Ammon's horn (tissue), 1 donor: ENCODE results near the gene RNU1-4.
A peak's percentile ranks its signal among the peaks of the same experiment; 100 is the strongest.
"Not testable (repeated sequence)": the region's sequence is repeated elsewhere in the genome, so short reads cannot be mapped to it uniquely, and the experiment has no call there.

ENCODE experiments used
- DNase-seq: peaks from one replicate; pipeline ENCODE4 v3.0.0-alpha.2; 2016; ENCODE audit warnings: low spot score

Gene RNU1-4

GRCh38 chr1:16728243-16728949 is 11.9 kb upstream of the RNU1-4 start:
- DNase-seq = not testable (repeated sequence)

DNA sequence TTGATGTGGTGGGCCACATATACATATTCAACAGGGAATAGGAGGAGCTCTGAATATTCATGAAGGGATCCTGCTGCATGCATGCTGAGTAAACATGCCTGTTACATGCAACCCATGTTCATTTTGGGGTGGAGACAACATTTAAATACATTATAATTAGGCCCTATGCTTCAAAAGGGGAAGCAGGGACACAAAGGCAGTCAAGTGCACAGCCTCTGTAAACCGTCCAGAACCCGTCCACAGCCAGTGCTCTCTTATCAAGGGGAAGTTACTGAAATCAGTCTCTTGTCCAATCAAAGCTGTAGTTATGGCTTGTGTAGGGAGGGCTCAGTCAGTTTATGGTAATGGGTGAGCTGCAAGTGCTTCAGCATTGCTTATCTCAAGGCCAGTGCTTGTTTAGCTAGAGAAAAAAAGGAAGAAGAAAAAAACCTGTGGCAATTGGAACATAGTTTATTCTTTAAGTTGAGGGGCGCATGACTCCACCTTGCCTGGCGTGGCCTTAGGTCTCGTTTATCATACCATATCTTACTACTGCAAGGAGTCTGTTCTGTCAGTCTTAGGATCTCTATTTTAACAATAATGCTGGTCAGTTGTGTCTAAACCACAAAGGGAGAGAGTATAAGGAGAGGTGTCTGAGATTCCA is 7.9 kb upstream of the RNU1-4 start:
- not testable (repeated sequence) for DNase-seq

GRCh38 chr1:16741230-16741629 is 914 bp downstream of the RNU1-4 start:
- not testable (repeated sequence) for DNase-seq

DNA sequence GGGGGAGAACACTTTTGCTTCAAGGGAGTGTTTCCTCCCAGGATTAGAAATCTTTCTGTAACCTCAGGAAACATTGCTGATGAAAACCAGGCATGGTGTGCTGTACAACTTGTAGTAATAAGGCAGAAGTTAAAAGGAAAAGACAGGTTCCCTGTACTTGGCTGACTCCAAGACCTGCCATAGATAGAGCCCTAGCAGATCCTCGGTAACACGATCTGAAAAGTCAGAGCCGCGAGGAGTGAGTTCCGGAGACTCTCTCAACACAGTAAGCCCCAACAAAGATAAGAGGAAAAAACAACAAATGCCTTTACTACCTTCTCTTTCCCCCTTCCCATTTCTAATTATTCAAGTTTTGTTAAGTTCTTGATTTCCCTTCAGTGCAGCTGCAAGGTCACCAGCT is 7.3 kb downstream of the RNU1-4 start:
- not testable (repeated sequence) for DNase-seq

- DNase-seq = not testable (repeated sequence)
These were observed 8.4 kb downstream of the RNU1-4 start for GRCh38 chr1:16748710-16749109.

- not testable (repeated sequence) for DNase-seq
These were observed 9.9 kb downstream of the RNU1-4 start for GRCh38 chr1:16749910-16750888.

DNA sequence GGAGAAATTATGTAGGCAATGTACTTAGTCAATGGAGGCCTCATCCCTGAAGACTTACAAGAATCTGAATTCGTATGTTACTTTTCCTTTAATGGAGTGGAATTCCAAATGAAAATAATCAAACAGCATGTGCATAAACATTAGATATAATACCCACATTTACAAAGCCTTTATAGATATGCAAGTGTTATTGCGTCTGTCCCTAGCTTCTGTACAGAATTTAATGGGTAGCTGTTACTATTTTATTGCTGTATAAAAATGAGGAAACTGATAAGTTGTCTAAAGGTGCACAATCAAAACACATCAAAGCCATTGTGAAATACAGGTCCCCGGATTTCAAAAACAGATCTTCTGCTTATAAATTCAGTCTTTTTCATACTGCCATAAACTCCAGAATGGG is 12.5 kb downstream of the RNU1-4 start:
- not testable (repeated sequence) for DNase-seq

- not testable (repeated sequence) for DNase-seq
These were observed 15.1 kb downstream of the RNU1-4 start for GRCh38 chr1:16755385-16755784.

DNA sequence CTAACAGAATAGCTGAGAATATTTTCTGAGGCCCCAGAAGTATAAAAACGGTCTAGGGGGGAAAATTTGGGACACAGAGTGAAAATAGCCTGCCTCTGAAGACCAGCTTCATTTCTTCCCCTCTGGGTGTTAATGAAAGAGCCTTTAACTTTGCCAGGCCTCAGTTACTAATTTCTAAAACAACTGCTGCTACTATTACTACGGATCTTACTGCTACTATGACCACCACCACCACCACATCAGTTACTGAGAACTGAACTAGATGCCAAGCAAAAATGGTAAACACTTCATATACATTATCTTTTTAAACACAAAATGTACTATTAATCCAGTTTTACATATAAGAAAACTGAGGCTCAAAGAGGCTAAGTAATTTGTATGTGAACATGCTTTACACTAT is 15.6 kb downstream of the RNU1-4 start:
- DNase-seq = not testable (repeated sequence)

DNA sequence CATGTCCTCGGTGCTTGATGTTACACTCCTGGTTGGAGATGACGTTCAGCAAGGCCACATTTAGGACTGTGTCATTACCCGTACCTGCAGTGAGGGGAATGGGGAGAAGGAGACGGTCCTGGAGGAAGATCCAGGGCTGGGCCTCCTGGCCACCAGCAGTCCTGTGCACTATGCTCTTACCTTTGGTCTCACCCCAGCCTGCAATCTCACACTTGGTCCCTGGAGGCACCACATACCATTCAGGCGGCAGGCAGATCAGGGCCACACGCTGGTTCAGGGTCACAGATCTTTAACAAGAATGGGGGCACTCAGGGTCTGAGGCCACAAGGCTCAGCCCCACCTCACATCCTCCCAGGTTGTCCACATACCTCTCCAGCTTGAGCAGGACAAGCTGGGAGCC is 17.3 kb downstream of the RNU1-4 start:
- DNase-seq = not testable (repeated sequence)

DNA sequence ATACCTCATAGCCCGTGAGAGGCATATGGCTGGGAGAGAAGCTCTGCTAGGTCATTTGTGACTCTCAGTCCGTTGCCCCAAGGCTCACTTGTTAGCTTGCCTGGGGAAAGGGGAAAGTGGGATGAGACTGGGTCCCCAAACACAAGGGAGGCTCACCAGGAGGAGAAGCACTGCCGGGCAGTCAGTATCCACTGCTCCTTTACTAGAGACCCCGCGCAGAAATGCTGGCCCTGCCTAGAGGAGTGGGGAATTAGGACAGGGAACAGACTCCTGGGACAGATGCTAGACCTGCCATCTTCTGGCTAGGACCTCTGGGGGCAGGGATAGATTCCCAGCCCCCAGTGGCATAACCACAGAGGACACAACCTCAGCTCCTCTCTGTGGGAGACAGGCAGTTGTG is 17.7 kb downstream of the RNU1-4 start:
- not testable (repeated sequence) for DNase-seq

- not testable (repeated sequence) for DNase-seq
These were observed 18.8 kb downstream of the RNU1-4 start for GRCh38 chr1:16759041-16759493.

GRCh38 chr1:16759650-16760455 is 19.5 kb downstream of the RNU1-4 start:
- not testable (repeated sequence) for DNase-seq

GRCh38 chr1:16760456-16760765 is 20.1 kb downstream of the RNU1-4 start:
- not testable (repeated sequence) for DNase-seq

DNA sequence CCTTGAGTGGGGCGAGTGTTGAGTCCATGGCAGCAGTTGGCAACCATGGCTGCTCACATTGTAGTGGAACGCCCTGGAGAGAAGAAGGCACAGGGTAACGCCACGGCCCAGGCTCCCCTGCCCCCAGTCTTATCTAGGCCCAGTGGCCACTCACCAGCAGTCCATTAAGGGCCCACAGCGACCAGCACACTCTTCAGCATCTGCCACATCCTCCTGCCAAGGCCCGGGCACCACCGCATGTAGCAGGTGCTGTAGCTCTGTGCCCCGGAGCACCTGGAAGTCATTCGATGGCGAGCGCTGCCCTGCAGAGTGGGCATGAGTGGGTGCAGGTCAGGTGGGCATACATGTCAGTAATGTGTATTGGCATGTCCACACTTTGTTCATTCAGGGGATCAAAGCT is 20.5 kb downstream of the RNU1-4 start:
- not testable (repeated sequence) for DNase-seq

DNA sequence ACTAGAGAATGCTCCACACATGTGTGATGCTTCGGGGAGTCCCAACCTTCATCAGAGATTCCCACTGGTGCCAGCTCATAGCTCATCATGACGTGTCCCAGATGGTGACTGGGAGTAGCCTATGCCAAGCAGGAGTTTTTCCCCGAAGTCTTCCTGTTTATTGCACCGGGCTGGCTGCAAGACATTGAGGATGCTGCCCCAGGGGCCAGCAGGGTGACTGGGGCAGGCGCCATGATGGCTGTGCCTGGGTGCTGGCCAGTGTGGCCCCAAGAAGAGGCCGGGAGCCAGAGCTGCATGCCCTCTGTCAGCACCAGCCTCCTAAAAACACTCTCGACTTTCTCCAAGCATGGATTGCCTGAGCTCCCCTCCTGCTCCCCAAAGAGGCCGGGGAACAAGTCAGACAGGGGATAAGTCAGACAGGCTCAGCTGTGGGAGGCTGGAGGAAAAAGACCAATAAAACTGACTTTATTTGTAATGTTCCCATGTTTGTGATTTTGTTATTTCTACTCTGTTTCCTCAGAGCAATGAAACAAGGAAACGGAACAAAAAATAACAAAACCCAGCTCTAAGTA is 24.0 kb downstream of the RNU1-4 start:
- DNase-seq = not testable (repeated sequence)

- DNase-seq = peak; percentile 62
These were observed 24.7 kb downstream of the RNU1-4 start for GRCh38 chr1:16764820-16765655.

DNA sequence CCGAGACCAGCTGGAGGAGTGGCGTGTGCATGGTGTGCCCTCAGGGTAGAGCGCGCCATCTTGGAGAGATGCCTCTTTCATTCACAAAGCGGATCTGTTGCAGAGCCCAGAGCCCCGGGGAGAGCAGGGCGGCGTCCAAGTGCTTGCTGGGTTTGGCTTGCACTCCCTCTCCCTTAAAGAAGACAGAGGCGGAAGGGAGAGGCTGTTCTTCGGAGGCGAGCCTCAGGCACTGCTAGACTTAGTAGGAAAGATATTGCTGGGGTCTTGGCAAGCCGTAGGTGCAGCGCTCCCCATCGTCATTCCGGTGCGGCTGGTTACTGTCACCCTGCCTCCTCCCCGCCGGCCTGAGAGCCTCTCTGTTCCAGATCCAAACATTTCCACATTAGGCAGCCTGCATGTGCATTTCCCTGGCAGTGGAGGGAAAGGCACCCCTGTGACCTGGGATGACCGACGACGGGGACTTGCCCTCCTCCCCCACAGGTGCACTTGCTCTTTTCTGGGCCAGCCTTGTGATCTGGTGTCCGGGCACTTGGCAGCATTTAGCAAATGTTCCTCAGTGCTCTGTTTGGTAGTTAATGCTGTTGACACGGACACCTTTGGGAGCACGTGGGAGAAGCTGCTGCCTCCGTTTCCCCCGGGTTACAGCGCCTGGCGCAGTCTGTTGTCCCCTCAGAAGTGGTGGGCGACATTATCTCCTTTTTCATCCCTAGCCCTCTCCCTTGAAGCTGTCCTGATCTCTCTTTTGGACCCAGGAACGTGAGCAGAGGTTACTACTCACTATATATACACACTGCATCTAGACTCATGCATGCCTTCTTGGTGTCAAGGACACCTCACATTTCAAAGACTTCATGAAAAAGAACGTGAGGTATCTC is 25.7 kb downstream of the RNU1-4 start:
- peak; percentile 62 for DNase-seq

DNA sequence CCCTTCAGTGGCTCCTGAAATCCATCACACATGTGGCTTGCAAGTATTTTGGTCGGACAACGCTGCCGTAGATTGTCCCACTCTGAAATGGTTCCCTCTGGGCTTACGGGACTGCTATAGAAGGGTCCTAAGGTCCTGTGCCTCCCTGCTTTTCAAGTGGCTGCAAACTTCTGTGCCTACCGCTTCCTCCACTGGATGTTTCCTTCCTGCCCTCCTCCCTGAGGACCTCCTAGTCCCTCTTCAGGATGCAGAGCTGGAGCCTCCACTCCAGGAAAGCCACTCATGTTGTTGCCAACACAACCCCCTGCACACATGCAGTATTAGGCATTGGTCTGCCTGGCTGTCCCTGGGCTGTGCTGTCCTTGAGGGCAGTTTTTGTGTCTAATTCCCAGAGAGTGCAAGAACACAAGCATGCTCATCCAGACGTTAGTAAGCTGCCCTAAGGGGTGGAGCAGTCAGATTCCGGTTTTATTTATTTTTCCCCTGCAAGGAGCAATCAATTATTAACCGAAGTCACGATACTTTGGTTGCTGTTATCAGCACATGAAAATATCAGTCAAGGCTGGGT is 26.5 kb downstream of the RNU1-4 start:
- DNase-seq = not testable (repeated sequence)
